HCT116 (cell line): ENCODE results near the gene CYGB.
A peak's percentile ranks its signal among the peaks of the same experiment; 100 is the strongest.

ENCODE experiments used
- CTCF ChIP-seq, 3 experiments: fragments of 200-600 bp in 1 of 3; sonication (generic) in 1 of 3; IDR thresholded peaks in 2 of 3; conservative IDR thresholded peaks in 1 of 3; 2 replicates each; pipeline ENCODE4 v1.5.1; 2012 to 2017; ENCODE audit warnings: low read depth in 2 of 3, low read length in 2 of 3, antibody characterized with exemption in 1 of 3, borderline replicate concordance in 1 of 3, control low read depth in 1 of 3, mild to moderate bottlenecking in 1 of 3, mixed read lengths in 1 of 3, mixed run types in 1 of 3, moderate library complexity in 1 of 3; ENCODE audit not compliant: insufficient read depth in 1 of 3
- EZH2 ChIP-seq: fragments of 200-600 bp; sonication (generic); IDR thresholded peaks from 2 replicates; pipeline ENCODE4 v1.6.1; 2017; ENCODE audit warnings: antibody characterized with exemption, mixed run types
- JUND ChIP-seq: IDR thresholded peaks from 2 replicates; pipeline ENCODE4 v1.6.1; 2012
- POLR2AphosphoS5 ChIP-seq: IDR thresholded peaks from 2 replicates; pipeline ENCODE4 v1.6.1; 2011; ENCODE audit warnings: mild to moderate bottlenecking, low read depth, low read length, moderate library complexity
- YY1 ChIP-seq: IDR thresholded peaks from 2 replicates; pipeline ENCODE4 v1.6.1; 2011; ENCODE audit warnings: low read length, low read depth, moderate library complexity, mild to moderate bottlenecking; ENCODE audit not compliant: insufficient replicate concordance; ENCODE audit errors: extremely low read depth

GRCh38 chr17:76561332-76561731 is 23.8 kb upstream of the CYGB start:
- TF ChIP-seq CTCF (IDR thresholded peaks at IDR 0.05 in 2 of 3, conservative IDR thresholded peaks at IDR 0.05 in 1 of 3; ENCODE audit: borderline replicate concordance in 1 of 3, insufficient read depth in 1 of 3, low read depth in 2 of 3, low read length in 2 of 3) (no peak), EZH2 (no peak), JUND (no peak), YY1 (no peak), POLR2AphosphoS5 (0 out of 2 replicates have a peak, but pooled peaks have one; percentile 7)
